Activated CD4-positive, CD25-positive, alpha-beta regulatory T cell treated with anti-CD3 and anti-CD28 coated beads, Interleukin-2, amount 50 U/mL, for 24 hours (primary cell): Measurements from ENCODE around the gene NEK8.
A peak's percentile ranks its signal among the peaks of the same experiment; 100 is the strongest.

ENCODE experiments used
- ATAC-seq, 2 donors: fragments of 150-1000 bp; cut with Tn5 transposase; one replicate each; pipeline ENCODE4 v1.10.0; 2021; ENCODE audit warnings: mild to moderate bottlenecking in 1 of 2, moderate library complexity in 1 of 2

Gene NEK8

DNA sequence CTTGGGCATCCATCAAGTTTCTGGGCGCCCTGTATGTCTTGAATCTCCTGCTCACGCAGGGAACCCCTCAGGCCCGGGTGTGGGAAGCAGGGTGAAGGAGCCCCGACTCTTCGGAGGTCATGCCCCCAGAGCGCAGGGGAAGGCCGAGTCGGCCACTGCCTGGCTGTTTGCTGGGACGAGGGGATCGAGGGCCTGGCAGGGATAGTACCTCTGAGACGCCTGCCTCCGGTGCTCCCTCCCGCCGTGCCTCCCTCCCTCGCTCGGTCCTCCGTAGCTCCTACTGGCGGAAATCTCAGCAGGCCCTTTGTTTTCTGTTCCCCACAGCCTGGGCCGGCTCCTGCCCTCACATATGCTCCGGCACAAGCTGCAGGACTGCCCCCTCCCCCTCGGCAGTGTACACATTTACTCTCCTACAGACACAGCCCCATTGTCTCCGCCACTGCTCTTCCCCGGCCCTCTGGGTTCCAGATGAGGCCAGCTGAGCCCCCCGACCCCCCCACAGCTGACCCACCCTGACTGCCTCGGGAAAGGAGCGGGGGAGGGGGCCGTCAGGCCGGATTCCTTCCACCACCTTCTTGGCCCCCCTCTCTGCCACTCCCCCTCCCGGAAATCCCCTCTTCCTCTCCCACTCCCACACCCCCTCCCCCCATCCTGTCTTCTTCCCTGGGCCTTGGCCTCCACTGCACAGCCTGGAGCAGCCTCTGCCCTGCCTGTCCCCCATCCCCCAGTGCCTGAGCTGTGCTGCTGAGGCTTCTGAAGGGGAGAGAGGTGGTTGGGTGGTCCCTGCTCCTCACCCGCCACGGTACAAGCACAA is 16.6 kb downstream of the NEK8 start:
- ATAC-seq = no peak

DNA sequence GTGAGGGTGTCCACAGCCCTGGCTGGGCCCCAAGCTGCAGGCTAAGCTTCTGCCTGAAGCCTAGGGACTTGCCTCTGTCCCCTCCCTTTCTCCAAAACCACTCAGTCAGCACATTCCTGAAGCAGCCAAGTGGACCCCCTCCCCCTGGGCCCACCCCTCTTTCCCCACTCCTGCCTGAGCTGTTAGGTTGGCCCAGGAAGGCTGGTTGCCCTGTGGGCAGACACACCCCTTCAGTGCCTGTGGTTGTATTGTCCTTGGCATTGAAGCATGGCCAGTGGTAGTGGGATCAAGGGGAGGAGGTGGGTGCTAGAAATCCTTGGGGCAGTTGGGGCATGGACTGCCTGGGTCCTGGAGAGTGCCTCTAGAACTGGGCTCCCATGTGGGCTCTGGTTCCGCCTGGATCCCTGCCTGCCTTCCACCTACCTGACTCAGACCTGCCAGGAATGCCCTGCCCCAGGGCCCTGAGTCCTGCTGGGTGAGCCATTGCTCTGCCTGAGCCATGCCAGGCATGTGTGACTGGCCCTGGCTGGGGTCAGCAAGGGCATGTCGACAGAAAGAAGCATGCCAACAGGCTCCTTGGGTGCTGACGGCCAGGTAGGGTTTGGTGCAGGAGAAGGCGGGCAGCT is 17.3 kb downstream of the NEK8 start:
- ATAC-seq = no peak

GRCh38 chr17:28746611-28747050 is 18.0 kb downstream of the NEK8 start:
- no peak for ATAC-seq

DNA sequence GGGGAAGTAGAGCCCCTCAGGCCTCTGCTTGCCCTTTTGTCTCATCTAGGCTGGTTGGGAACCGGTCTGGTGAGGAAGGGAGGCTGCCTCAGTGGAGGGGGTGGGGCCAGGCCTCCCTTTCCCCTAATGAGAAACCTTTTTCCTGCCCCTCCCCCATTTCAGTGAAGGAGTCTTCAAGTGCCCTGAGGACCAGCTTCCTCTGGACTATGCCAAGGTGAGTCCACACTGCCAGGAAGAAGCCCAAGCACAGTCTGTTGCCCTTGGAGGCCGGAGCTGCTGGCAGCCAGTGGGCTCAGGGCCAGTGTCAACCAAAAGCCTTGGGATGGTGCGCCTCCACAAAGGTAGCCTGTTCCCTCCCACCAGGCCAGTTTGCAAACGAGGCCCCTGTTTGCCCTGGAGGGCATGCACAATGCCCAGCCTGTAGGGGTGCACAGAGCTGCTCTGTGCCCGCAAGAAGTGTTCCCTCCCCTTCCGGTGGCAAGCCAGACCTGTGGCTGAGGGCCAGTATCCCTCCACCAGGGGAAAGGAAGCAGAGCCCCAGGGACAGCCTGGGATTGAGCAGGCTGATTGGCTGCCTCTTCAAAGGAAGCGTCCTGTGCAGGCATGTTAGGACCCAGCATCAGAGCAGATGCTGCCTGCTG is 18.6 kb downstream of the NEK8 start:
- no peak for ATAC-seq

DNA sequence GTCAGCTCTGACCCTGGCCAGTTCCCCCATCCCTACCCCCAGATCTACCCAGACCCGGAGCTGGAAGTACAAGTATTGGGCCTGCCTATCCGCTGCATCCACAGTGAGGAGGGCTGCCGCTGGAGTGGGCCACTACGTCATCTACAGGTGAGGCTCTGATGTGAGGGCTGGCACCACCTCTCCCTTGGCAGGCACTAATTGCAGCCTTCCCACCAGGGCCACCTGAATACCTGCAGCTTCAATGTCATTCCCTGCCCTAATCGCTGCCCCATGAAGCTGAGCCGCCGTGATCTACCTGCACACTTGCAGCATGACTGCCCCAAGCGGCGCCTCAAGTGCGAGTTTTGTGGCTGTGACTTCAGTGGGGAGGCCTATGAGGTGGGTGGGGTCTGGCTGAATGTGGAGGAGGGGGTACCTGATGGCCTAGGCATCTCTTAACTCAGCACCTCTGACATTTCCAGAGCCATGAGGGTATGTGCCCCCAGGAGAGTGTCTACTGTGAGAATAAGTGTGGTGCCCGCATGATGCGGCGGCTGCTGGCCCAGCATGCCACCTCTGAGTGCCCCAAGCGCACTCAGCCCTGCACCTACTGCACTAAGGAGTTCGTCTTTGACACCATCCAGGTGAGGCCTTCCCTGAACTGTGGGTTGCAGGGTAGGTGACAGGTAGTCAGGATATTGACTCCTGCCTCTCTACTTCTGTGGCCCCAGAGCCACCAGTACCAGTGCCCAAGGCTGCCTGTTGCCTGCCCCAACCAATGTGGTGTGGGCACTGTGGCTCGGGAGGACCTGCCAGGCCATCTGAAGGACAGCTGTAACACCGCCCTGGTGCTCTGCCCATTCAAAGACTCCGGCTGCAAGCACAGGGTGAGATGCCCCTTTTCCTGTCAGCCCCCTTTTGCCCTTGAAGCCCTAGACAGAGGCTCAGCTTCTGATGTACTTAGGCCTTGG is 19.5 kb downstream of the NEK8 start:
- ATAC-seq = no peak

GRCh38 chr17:28748852-28749515 is 20.4 kb downstream of the NEK8 start:
- ATAC-seq = no peak

GRCh38 chr17:28749516-28750177 is 21.1 kb downstream of the NEK8 start:
- ATAC-seq = peak in 1 of 2 donors; percentile 3

DNA sequence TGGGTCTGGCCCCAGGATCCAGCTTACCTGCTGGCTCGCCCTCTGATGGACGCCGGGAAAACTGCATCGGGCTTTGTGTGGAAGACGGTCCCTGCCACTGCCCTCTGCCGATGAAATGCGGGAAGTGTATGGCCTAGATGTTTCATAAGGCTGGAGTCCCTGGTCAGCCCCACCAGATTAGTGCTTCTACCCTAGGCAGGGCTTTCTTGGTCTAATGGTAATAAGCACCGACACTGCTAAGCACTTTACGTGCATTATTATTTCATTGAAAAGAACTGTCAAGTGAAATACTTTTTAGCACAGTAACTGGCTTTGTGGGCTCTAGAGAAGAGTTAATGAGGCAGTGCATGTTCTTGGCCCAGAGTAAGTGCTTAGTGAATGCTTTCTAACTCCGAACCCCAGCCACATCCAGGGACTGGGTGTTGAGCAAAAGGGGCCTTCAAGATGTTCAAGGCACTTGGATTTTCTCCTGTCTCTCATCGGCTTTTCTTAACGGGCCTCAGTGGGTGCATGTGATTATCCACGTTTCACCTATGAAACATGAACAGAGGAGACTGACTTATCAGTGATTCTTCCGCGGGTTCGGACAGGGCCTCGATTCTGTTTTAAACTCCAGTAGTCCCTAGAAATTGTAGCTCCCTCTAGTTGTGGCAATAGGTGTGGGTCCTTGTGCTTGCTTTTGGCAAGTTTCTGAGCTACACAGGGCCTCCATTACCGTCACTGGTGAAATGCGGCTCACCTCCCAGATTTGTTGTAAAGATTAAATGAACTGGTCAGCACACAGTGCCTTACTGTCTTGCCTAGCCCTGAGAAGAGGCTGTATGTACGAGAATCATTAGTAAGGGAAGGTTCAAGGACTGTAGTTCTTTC is 21.8 kb downstream of the NEK8 start:
- ATAC-seq = peak; percentile 82 to 85

DNA sequence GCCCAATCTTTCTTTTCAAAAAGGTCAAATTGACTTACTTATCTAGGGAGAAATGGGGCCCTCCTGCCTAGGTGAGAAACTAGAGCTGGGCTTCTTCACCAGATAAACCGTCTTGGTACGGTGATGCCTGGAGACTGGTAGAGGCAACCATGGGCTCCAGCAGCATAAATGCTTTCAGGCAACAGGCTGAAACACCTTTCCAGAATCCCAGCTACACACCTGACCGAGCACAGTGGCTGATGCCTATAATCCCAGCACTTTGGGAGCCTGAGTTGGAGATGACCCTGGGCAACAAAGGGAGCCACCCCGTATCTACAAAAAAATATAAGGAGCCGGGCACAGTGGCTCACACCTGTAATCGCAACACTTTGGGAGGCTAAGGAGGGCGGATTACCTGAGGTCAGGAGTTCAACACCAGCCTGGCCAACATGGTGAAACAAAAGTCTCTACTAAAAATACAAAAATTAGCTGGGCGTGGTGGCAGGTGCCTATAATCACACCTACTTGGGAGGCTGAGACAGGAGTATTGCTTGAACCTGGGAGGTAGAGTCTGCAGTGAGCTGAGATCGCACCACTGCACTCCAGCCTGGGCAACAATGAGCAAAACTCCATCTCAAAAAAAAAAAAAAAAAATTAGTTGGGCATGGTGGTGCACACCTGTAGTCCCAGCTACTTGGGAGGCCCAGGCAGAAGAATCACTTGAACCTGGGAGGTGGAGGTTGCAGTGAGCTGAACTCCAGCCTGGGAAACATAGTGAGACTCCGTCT is 23.2 kb downstream of the NEK8 start:
- ATAC-seq = no peak

DNA sequence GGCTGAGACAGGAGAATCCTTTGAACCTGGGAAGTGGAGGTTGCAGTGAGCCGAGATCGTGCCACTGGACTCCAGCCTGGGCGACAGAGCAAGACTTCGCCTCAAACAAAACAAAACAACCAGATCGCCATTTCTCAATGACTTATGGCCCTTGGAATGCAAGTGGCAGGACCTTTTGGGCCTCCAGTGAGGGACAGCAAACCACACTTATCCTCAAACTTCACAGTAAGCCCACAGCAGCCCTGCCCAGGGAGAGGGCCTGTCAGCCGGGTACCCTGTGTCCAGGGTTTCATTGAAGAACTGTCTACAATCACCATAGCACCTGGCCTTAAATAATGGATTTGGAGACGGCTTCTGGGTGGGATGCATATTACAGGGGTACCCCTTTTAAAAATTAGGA is 26.9 kb downstream of the NEK8 start:
- ATAC-seq = no peak

DNA sequence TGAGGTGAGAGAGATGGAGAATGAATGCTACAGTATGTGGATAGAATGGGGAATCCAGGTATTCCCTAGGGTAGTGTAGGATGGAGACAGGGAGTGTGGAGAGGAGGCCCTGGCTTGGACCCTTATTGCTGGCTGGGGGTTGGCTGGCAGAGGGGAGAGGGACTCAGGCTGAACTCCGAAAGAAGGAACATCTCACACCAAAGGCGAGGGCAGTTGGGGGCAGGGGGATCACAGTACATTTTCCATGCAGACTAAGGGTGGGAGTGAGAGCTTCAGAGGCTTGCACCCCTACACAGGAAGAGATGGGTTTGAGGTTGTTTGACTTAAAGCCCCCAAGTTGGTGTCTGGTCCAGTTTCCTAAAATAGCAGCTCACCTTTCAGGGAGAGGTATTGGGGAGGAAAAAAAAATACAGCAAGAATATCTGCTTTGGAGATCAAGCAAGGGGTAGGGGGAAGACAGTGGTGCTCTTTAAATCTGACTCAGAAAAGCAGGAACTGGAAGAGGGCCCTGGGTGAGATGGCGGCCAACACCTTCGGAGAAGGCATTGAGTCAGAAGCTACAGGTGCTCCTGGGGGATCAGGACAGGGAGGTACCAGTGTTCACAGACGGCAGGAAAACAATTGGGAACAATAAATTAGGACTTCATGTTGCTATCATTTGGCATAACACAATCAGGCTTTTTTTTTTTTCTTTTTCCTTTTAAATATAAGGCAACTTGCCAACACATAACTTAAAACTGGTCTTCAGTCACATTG is 27.6 kb downstream of the NEK8 start:
- no peak for ATAC-seq

DNA sequence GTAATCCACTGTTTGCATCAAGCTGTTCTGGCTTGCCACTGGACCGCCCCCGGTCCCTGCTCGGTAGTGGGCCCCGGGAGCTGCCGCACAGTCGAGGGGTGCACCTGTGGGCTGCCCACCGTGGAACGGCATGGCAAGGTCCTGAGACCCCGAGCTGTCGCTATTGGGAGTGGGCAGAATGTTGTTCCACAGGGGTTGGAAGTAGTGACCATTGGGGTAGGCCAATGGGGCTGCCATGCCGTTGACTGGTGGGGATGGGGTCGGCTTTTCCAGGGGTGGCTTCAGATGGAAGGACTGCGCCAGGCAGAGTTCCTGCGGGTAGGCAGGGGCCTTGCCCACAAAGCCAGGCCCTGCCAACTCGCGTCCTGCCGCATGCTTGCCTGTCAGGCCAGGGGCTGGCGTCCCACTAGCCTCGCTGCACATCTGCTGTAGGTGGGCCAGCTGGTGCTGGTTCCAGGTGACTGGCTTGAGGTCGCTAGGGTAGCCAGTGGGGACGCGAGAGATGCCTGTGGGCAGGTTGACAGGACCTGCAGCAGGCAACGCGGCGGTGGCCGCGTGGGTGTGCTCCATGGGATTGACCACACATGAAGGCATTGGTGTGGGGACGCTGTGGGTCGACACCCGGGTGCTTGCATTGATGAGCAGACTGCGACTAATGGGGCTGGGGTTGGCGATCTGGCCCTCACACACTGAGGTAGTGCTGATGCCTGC is 30.0 kb downstream of the NEK8 start:
- no peak for ATAC-seq

- ATAC-seq = no peak
Measured at GRCh38 chr17:28759256-28759865, 30.8 kb downstream of the NEK8 start.

DNA sequence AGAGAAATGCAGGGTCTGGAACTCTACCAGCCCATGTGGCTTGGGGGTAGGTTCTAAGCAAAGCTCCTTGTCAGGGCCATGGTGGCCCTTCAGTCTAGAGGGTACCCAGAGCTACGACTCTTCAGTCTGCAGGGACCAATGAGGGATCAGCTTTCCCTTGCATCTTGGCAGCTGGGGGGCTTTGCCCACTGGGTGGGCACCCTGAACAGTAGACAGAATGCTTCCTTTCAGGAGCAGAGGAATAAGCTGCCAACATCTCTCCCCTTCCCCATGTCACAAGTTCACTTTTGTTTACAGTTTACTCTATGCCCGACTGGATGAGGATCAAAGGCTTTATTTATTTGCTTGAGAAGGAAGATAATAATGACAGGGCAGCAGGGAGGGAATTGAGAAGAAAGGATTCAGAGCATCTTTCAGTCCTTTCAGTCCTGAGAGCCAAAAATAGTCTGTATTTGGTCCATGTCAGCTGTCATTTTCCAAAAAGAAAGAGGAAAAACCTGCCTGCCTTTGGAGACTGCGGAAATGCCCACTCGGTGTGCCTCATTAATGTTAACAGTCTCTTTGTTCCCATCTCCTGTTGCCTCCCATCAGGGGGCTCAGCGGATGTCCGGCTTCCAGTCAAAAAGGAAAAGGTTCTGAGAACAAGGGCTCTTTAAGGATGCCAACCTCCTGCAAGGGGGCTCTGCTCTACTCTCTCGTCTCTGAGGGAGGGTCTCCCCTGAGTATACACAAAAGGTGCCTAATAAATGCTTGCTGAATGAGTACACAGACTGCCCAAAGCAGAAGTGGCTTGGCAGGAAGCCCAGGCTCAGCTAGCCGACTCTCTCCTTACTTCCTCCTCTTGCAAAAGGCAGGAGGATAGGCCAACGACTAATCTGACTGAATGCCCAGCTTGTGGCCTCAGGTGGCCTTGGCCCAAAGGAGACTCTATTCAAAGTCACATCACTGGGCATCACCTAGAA is 32.3 kb downstream of the NEK8 start:
- no peak for ATAC-seq

DNA sequence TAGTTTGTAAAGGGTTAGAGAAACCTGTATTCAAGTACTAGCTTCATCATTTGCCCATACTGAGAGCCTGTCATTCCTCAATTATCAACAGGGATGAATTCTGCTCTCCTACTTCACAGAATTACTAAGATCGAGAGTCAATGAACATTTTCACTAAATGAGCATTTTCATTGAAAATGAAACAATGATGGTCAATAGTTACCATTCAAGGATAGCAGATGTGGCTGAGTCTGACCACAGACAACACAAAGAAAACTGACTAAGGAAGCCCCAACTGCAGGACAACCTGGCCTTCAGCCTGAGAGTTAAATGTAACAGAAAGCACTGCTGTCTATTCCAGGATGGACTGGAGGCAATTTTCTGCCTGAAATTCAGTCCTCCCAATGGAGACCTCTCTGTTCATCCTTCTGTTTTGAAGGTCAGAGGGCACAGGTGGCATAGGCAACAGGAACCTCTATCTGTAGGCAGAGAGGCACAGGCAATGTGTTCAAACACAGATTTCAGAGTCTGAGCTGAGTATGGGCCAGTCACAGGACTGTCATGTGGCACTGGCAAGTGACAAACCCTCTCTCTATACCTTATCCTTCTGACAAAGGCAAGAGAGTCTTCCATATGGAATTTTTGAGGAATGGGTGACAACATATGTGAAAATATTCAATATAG is 34.7 kb downstream of the NEK8 start:
- peak; percentile 28 to 34 for ATAC-seq

DNA sequence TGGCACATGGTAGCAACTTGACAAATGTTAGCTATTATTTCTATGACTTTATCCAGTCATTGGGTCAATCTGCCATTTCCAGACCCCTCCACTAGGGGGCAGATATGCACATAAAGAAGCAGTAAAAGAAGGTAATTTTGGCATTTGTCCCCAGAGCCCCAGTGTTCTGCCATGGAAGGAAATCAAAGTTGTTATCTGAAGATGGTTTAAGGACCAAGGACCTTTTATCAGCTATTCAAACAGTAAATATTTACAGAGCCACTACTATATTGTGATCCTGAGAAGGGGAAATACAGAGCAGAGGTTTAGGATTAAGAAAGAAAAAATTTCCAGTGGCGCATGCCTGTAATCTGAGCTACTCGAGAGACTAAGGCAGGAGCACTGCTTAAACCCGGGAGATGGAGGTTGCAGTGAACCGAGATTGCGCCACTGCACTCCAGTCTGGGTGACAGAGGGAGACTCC is 35.2 kb downstream of the NEK8 start:
- peak; percentile 46 to 67 for ATAC-seq
